GM12878 (cell line): ENCODE data around the gene NMBR. TPM values are rescaled to one million over a fixed set of nuclear protein-coding genes. Genes with fewer than 3 reads are reported as not detected.

ENCODE experiments used
- BHLHE40 ChIP-seq, 2 experiments: fragments of 450-650 bp in 1 of 2; IDR thresholded peaks; 2 replicates each; pipeline ENCODE4 v1.6.1; 2011 to 2017; ENCODE audit warnings: low read depth in 2 of 2, borderline replicate concordance in 1 of 2, improper control_type of control experiment in 1 of 2, low read length in 1 of 2, mild to moderate bottlenecking in 1 of 2
- CREB1 ChIP-seq: IDR thresholded peaks from 2 replicates; pipeline ENCODE4 v1.6.1; 2012; ENCODE audit warnings: low read depth, mild to moderate bottlenecking, inconsistent platforms
- E4F1 ChIP-seq: fragments of 450-650 bp; IDR thresholded peaks from 2 replicates; pipeline ENCODE4 v1.6.1; 2018; ENCODE audit warnings: borderline replicate concordance, mild to moderate bottlenecking; ENCODE audit not compliant: partially characterized antibody
- ELK1 ChIP-seq: IDR thresholded peaks from 2 replicates; pipeline ENCODE4 v1.6.1; 2012; ENCODE audit warnings: low read depth, low read length, improper control_type of control experiment
- HDGF ChIP-seq: fragments of 450-650 bp; IDR thresholded peaks from 2 replicates; pipeline ENCODE4 v1.6.1; 2016; ENCODE audit warnings: antibody characterized with exemption
- IRF4 ChIP-seq: IDR thresholded peaks from 2 replicates; pipeline ENCODE4 v1.6.1; 2011; ENCODE audit warnings: low read depth, low read length
- MEF2B ChIP-seq: fragments of 450-650 bp; IDR thresholded peaks from 2 replicates; pipeline ENCODE4 v1.6.1; 2018; ENCODE audit warnings: mild to moderate bottlenecking, moderate library complexity; ENCODE audit not compliant: partially characterized antibody, poor library complexity, severe bottlenecking
- MTA2 ChIP-seq: fragments of 450-650 bp; IDR thresholded peaks from 2 replicates; pipeline ENCODE4 v1.6.1; 2016; ENCODE audit warnings: low read depth, mild to moderate bottlenecking, moderate library complexity
- NR2C1 ChIP-seq: fragments of 450-650 bp; IDR thresholded peaks from 2 replicates; pipeline ENCODE4 v1.6.1; 2017; ENCODE audit warnings: antibody characterized with exemption, mild to moderate bottlenecking, moderate library complexity
- NR2F1 ChIP-seq: fragments of 450-650 bp; conservative IDR thresholded peaks from 2 replicates; pipeline ENCODE4 v1.6.1; 2017; ENCODE audit warnings: mild to moderate bottlenecking
- RCOR1 ChIP-seq: conservative IDR thresholded peaks from 2 replicates; pipeline ENCODE4 v1.6.1; 2012; ENCODE audit warnings: low read depth, low read length, improper control_type of control experiment
- RELB ChIP-seq: fragments of 450-650 bp; IDR thresholded peaks from 2 replicates; pipeline ENCODE4 v1.6.1; 2017; ENCODE audit warnings: low read depth, mild to moderate bottlenecking, moderate library complexity
- SP1 ChIP-seq: IDR thresholded peaks from one replicate; pipeline ENCODE4 v1.6.1; 2011; ENCODE audit warnings: low read depth, low read length
- STAT1 ChIP-seq: fragments of 450-650 bp; conservative IDR thresholded peaks from 2 replicates; pipeline ENCODE4 v1.6.1; 2014; ENCODE audit warnings: antibody characterized with exemption, mild to moderate bottlenecking
- USF1 ChIP-seq: IDR thresholded peaks from 2 replicates; pipeline ENCODE4 v1.6.1; 2011; ENCODE audit warnings: borderline replicate concordance, low read depth, mild to moderate bottlenecking, moderate library complexity, mixed read lengths, low read length; ENCODE audit not compliant: insufficient read depth; ENCODE audit errors: extremely low read length
- USF2 ChIP-seq: IDR thresholded peaks from 2 replicates; pipeline ENCODE4 v1.6.1; 2011; ENCODE audit warnings: low read depth, low read length, improper control_type of control experiment, borderline replicate concordance
- ZBTB4 ChIP-seq: fragments of 450-650 bp; formaldehyde crosslinking; IDR thresholded peaks from 2 replicates; pipeline ENCODE4 v1.4.0; 2022; ENCODE audit warnings: mild to moderate bottlenecking, moderate library complexity
- polyA plus RNA-seq, 11 experiments: library from polyadenylated mRNA; depleted of rRNA in 4 of 11; unstranded in 6 of 11; stranded (reverse) in 5 of 11; fragments of >200 nt; fragmentation: Nextera tagmentation in 4 of 11; fragmentation: Illumina TruSeq in 1 of 11; extraction: Ambion mirVana in 4 of 11; extraction: Trizol in 1 of 11; gene quantifications; 1 replicate in 1 of 11; 2 replicates in 10 of 11; pipeline versions ENCODE4 v1.2.1 to v1.2.3, GENCODE V29; 2011 to 2016; ENCODE audit warnings: inconsistent platforms in 2 of 11, missing spikeins in 2 of 11, low read depth in 1 of 11
- total RNA-seq, 4 experiments: library from RNA; depleted of rRNA in 3 of 4; stranded (reverse); fragments of >200 nt in 3 of 4; fragmentation: Illumina TruSeq in 1 of 4; extraction: Trizol in 1 of 4; gene quantifications; 2 replicates each; pipeline versions ENCODE4 v1.2.1 to v1.2.3, GENCODE V29; 2013 to 2021

NMBR gene
- total and polyA plus RNA-seq, 10 of the 15 experiments (the other 5 are each of a cell fraction or from before 2014, with no cell fraction given) = not detected

GRCh38 chr6:142146828-142147662 is at the start of gene NMBR, which contains the start of gene VTA1 (continued):
- no peak for TF ChIP-seq ZBTB4
- TF ChIP-seq USF2 = no peak
- TF ChIP-seq BHLHE40 (IDR thresholded peaks at IDR 0.05; ENCODE audit: borderline replicate concordance in 1 of 2, low read depth in 2 of 2, low read length in 1 of 2) = peak; percentile 93 to 96
- TF ChIP-seq NR2C1 = peak; percentile 75
- TF ChIP-seq ELK1 = peak; percentile 83
- TF ChIP-seq RCOR1 = 0 out of 2 replicates have a peak, but pooled peaks have one; percentile 52
- no peak for TF ChIP-seq SP1
- peak; percentile 92 for TF ChIP-seq E4F1
- peak; percentile 69; the same call in 1 of the 2 replicates for TF ChIP-seq IRF4
- peak; percentile 97 for TF ChIP-seq RELB
- peak; percentile 62 for TF ChIP-seq MEF2B
- TF ChIP-seq STAT1 = peak; percentile 24; the same call in 1 of the 2 replicates
- peak; percentile 39; the same call in 1 of the 2 replicates for TF ChIP-seq MTA2
- TF ChIP-seq NR2F1 = peak; percentile 96
- TF ChIP-seq USF1 = no peak
- TF ChIP-seq CREB1 = peak; percentile 79
- peak; percentile 83; the same call in 1 of the 2 replicates for TF ChIP-seq HDGF
